ENCODE results near the gene OPCML.

OPCML gene

DNA sequence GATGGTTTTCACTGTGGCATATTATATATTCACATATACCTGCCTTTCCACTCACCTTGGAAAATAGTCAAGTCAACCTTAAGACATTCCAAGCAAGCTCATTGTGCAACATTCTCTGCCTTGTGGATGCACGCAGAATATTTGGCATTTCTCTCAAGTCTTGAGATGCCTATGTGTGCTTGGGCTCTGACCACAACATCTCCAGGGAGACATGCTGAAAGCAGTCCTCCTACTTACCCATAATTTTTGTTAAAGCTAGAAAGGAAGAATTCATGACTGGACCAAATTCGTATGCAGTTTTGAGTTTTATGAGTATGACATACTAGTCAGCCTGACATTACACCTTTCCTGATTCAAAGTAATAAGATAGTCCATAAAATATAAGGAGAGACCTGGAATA is 684.0 kb downstream of the OPCML start:
- Histone ChIP-seq H3K4me3 (ENCODE audit: low read depth, low read length, poor library complexity, severe bottlenecking) (no peak overlapping the region), H3K9me3 (ENCODE audit: low read length) (no peaks in the 10 kb centered on the region), H3K36me3 (ENCODE audit: insufficient read depth, low read length) (no peaks in the 10 kb centered on the region), H3K4me1 (ENCODE audit: insufficient read depth, low read length, severe bottlenecking) (no peaks in the 10 kb centered on the region), H3K27me3 (ENCODE audit: insufficient read depth, low read length) (no peaks in the 10 kb centered on the region), H3K9me2 (ENCODE audit: low read depth, low read length) (no peaks in the 10 kb centered on the region), H2AFZ (ENCODE audit: low read length) (no peak overlapping the region), H3F3A (ENCODE audit: insufficient read depth, low read length) (no peaks in the 10 kb centered on the region), H4K20me1 (ENCODE audit: insufficient read depth, low read length) (no peaks in the 10 kb centered on the region), H3K79me2 (ENCODE audit: insufficient read depth, low read length) (no peaks in the 10 kb centered on the region), H3K4me2 (ENCODE audit: low read length) (no peak overlapping the region), H3K27ac (ENCODE audit: low read depth, low read length, poor library complexity, severe bottlenecking) (no peak overlapping the region), H3K9ac (ENCODE audit: low read length) (no peak overlapping the region)
- no peak for TF ChIP-seq EZH2 (IDR thresholded peaks at IDR 0.05; ENCODE audit: borderline replicate concordance, low read length)
- TF ChIP-seq CTCF (IDR thresholded peaks at IDR 0.05; ENCODE audit: low read length): no peak

- Histone ChIP-seq H3K9me3 (ENCODE audit: low read length) (no peaks in the 10 kb centered on the region), H3K9ac (ENCODE audit: low read length) (no peak overlapping the region), H3K4me1 (ENCODE audit: insufficient read depth, low read length, severe bottlenecking) (no peaks in the 10 kb centered on the region), H3K9me2 (ENCODE audit: low read depth, low read length) (no peaks in the 10 kb centered on the region), H3K27ac (ENCODE audit: low read depth, low read length, poor library complexity, severe bottlenecking) (no peak overlapping the region), H3K27me3 (ENCODE audit: insufficient read depth, low read length) (no peaks in the 10 kb centered on the region), H3K4me3 (ENCODE audit: low read depth, low read length, poor library complexity, severe bottlenecking) (no peak overlapping the region), H3F3A (ENCODE audit: insufficient read depth, low read length) (no peaks in the 10 kb centered on the region), H3K79me2 (ENCODE audit: insufficient read depth, low read length) (no peaks in the 10 kb centered on the region), H3K4me2 (ENCODE audit: low read length) (no peak overlapping the region), H3K36me3 (ENCODE audit: insufficient read depth, low read length) (no peaks in the 10 kb centered on the region), H2AFZ (ENCODE audit: low read length) (no peak overlapping the region), H4K20me1 (ENCODE audit: insufficient read depth, low read length) (no peaks in the 10 kb centered on the region)
- no peak for TF ChIP-seq EZH2 (IDR thresholded peaks at IDR 0.05; ENCODE audit: borderline replicate concordance, low read length)
- TF ChIP-seq CTCF (IDR thresholded peaks at IDR 0.05; ENCODE audit: low read length): no peak
Observed at GRCh38 chr11:132846075-132846474, 686.2 kb downstream of the OPCML start.

DNA sequence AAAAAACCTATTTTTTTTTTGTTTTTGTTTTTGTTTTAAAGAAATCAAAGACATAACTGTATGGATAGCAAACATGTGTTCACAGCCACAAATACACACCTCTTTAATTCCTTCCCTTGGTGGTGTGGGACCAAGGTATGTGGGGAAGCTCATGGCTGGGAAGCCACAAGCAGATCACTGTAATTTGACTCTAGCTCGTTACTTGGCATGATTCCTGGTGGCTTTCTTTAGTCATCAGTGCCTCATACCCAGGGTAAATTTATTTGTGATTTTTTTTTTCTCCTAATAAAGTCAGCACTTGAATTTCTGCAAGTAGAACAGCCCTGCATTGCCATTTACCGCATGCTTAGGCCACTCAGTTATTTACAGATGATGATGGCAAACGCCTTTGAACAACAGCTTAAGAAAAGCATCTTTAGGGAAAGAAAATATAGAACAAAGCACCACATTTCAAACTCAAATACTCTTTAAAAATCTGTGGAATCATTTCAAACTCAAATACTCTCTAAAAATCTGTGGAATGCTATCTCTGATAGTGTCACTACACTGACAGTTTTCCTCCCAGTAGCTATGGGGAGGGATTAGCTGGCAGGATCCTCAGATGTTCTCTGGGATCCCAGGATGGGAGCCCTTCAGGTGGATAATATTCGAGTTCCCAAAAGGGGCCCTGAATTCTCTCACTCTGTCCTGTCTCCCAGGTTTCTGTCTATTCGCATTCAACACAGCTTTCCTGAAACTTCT is 687.2 kb downstream of the OPCML start:
- no peak overlapping the region for H3K9ac ChIP-seq (ENCODE audit: low read length)
- no peaks in the 10 kb centered on the region for H3K9me3 ChIP-seq (ENCODE audit: low read length)
- H3K9me2 ChIP-seq (ENCODE audit: low read depth, low read length): no peaks in the 10 kb centered on the region
- no peaks in the 10 kb centered on the region for H4K20me1 ChIP-seq (ENCODE audit: insufficient read depth, low read length)
- H3K36me3 ChIP-seq (ENCODE audit: insufficient read depth, low read length): no peaks in the 10 kb centered on the region
- H3K79me2 ChIP-seq (ENCODE audit: insufficient read depth, low read length): no peaks in the 10 kb centered on the region
- no peak overlapping the region for H3K27ac ChIP-seq (ENCODE audit: low read depth, low read length, poor library complexity, severe bottlenecking)
- no peaks in the 10 kb centered on the region for H3F3A ChIP-seq (ENCODE audit: insufficient read depth, low read length)
- no peak for TF ChIP-seq CTCF (IDR thresholded peaks at IDR 0.05; ENCODE audit: low read length)
- TF ChIP-seq EZH2 (IDR thresholded peaks at IDR 0.05; ENCODE audit: borderline replicate concordance, low read length): no peak
- H3K4me2 ChIP-seq (ENCODE audit: low read length): no peak overlapping the region
- H3K27me3 ChIP-seq (ENCODE audit: insufficient read depth, low read length): no peaks in the 10 kb centered on the region
- no peaks in the 10 kb centered on the region for H3K4me1 ChIP-seq (ENCODE audit: insufficient read depth, low read length, severe bottlenecking)
- H2AFZ ChIP-seq (ENCODE audit: low read length): no peak overlapping the region
- no peak overlapping the region for H3K4me3 ChIP-seq (ENCODE audit: low read depth, low read length, poor library complexity, severe bottlenecking)

All from OCI-LY1 (cell line).